C4-2B (cell line): ENCODE measurements around the gene NLGN4X.

ENCODE experiments used
- ZFX ChIP-seq: fragments of 450-650 bp; IDR thresholded peaks from 2 replicates; pipeline ENCODE4 v1.6.1; 2017
- TF ChIP-seq, protein P1 (sequence below): fragments of 450-650 bp; conservative IDR thresholded peaks from 2 replicates; pipeline ENCODE4 v1.5.1; 2017; ENCODE audit warnings: mild to moderate bottlenecking

DNA sequence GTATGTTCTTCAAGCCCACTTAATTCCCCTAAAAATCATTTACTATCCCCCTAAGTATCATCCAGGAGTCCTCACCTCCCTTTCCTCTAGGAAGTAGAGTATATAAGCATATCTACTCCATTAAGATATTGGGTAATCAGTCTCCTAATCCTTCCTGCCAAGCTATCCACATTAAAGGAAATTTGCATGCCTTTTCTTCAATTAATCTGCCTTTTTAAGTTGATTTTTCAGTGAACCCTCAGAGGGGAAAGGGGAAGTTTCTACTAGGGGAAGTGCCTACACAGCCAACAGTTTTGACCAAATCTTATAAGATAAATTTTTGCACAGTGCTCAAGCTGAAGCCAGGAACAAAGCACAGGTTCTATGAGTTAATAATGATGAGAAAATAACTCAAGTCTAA lies 222.8 kb downstream of the NLGN4X start:
- TF ChIP-seq, protein P1, sequence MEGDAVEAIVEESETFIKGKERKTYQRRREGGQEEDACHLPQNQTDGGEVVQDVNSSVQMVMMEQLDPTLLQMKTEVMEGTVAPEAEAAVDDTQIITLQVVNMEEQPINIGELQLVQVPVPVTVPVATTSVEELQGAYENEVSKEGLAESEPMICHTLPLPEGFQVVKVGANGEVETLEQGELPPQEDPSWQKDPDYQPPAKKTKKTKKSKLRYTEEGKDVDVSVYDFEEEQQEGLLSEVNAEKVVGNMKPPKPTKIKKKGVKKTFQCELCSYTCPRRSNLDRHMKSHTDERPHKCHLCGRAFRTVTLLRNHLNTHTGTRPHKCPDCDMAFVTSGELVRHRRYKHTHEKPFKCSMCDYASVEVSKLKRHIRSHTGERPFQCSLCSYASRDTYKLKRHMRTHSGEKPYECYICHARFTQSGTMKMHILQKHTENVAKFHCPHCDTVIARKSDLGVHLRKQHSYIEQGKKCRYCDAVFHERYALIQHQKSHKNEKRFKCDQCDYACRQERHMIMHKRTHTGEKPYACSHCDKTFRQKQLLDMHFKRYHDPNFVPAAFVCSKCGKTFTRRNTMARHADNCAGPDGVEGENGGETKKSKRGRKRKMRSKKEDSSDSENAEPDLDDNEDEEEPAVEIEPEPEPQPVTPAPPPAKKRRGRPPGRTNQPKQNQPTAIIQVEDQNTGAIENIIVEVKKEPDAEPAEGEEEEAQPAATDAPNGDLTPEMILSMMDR: no peak
- TF ChIP-seq ZFX: no peak
